OCI-LY1 (cell line): ENCODE measurements around the gene SPOCK1.

Experiments
- H2AFZ ChIP-seq: fragments of 200-600 bp; sonication (generic), shearing (Covaris generic); 2 replicates; pipeline ENCODE4 v1.6.0; 2014; ENCODE audit warnings: antibody characterized with exemption, mild to moderate bottlenecking, low read length
- H3F3A ChIP-seq: fragments of 200-600 bp; sonication (generic), shearing (Covaris generic); 2 replicates; pipeline ENCODE4 v1.6.0; 2014; ENCODE audit warnings: mild to moderate bottlenecking, antibody characterized with exemption, low read length, moderate library complexity; ENCODE audit not compliant: insufficient read depth
- H3K27ac ChIP-seq: fragments of 200-600 bp; sonication (generic); 2 replicates; pipeline ENCODE4 v1.5.1; 2014; ENCODE audit warnings: low read length, mixed run types, mild to moderate bottlenecking, low read depth; ENCODE audit not compliant: poor library complexity, severe bottlenecking
- H3K27me3 ChIP-seq: fragments of 200-600 bp; sonication (generic); 2 replicates; pipeline ENCODE4 v1.6.0; 2014; ENCODE audit warnings: antibody characterized with exemption, mild to moderate bottlenecking, low read length, moderate library complexity; ENCODE audit not compliant: insufficient read depth
- H3K36me3 ChIP-seq: fragments of 200-600 bp; sonication (generic); 2 replicates; pipeline ENCODE4 v1.6.1; 2014; ENCODE audit warnings: mild to moderate bottlenecking, antibody characterized with exemption, low read length, moderate library complexity, mixed read lengths; ENCODE audit not compliant: insufficient read depth
- H3K4me1 ChIP-seq: fragments of 200-600 bp; sonication (generic); 2 replicates; pipeline ENCODE4 v1.5.1; 2014; ENCODE audit warnings: mild to moderate bottlenecking, low read length, moderate library complexity; ENCODE audit not compliant: insufficient read depth, severe bottlenecking
- H3K4me2 ChIP-seq: fragments of 200-600 bp; sonication (generic), shearing (Covaris generic); 2 replicates; pipeline ENCODE4 v1.6.1; 2014; ENCODE audit warnings: low read length
- H3K4me3 ChIP-seq: fragments of 200-600 bp; sonication (generic); 2 replicates; pipeline ENCODE4 v1.5.1; 2014; ENCODE audit warnings: low read length, low read depth, mild to moderate bottlenecking, mixed read lengths; ENCODE audit not compliant: poor library complexity, severe bottlenecking
- H3K79me2 ChIP-seq: fragments of 200-600 bp; shearing (Covaris generic); 2 replicates; pipeline ENCODE4 v1.6.1; 2016; ENCODE audit warnings: mixed run types, low read length, mixed read lengths; ENCODE audit not compliant: insufficient read depth
- H3K9ac ChIP-seq: fragments of 200-600 bp; sonication (generic), shearing (Covaris generic); 2 replicates; pipeline ENCODE4 v1.6.1; 2014; ENCODE audit warnings: mild to moderate bottlenecking, low read length, mixed read lengths
- H3K9me2 ChIP-seq: fragments of 200-600 bp; sonication (generic), shearing (Covaris generic); 2 replicates; pipeline ENCODE4 v1.6.1; 2014; ENCODE audit warnings: low read depth, mild to moderate bottlenecking, low read length, mixed read lengths
- H3K9me3 ChIP-seq: fragments of 200-600 bp; shearing (Covaris generic); 2 replicates; pipeline ENCODE4 v1.6.1; 2014; ENCODE audit warnings: low read length, mixed read lengths
- H4K20me1 ChIP-seq: fragments of 200-600 bp; sonication (generic), shearing (Covaris generic); 2 replicates; pipeline ENCODE4 v1.6.0; 2016; ENCODE audit warnings: mild to moderate bottlenecking, low read length; ENCODE audit not compliant: insufficient read depth
- CTCF ChIP-seq: fragments of 200-600 bp; sonication (generic), shearing (Covaris generic); IDR thresholded peaks from 2 replicates; pipeline ENCODE4 v1.5.1; 2017; ENCODE audit warnings: mild to moderate bottlenecking, antibody characterized with exemption, low read length, moderate library complexity, mixed read lengths
- EZH2 ChIP-seq: fragments of 200-600 bp; sonication (generic), shearing (Covaris generic); IDR thresholded peaks from 2 replicates; pipeline ENCODE4 v1.8.0; 2017; ENCODE audit warnings: borderline replicate concordance, mixed run types, mild to moderate bottlenecking, antibody characterized with exemption, low read length, moderate library complexity, mixed read lengths

The SPOCK1 gene

GRCh38 chr5:137216976-137217598 lies 282.0 kb downstream of the SPOCK1 start:
- Histone ChIP-seq H2AFZ (no peak overlapping the region), H3K36me3 (no peaks in the 10 kb centered on the region), H4K20me1 (no peaks in the 10 kb centered on the region), H3K9me3 (no peaks in the 10 kb centered on the region), H3K27me3 (no peaks in the 10 kb centered on the region), H3K4me3 (no peak overlapping the region), H3K27ac (no peak overlapping the region), H3F3A (no peaks in the 10 kb centered on the region), H3K4me2 (no peak overlapping the region), H3K9me2 (no peaks in the 10 kb centered on the region), H3K9ac (no peak overlapping the region), H3K79me2 (no peaks in the 10 kb centered on the region), H3K4me1 (peaks cover 9% of the 10 kb centered on the region)
- TF ChIP-seq CTCF (no peak), EZH2 (no peak)

DNA sequence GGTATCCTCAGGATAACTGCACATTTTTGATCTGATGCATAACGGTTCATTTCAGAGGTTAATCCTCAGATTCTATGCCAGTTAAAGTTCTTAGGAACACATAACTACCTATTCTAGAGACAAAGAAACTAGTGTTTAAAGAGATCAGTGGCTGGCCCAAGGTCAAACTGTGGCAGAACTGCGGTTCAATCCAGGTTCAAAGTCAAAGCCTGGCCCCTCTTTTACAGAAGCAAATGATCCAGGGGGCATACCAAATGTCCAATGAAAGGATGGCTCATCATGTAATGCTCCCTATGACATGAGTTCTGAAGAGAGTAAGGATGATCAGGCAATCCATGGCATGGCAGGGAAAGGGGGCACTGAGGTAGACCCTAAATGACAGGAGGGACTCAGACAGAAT lies 283.3 kb downstream of the SPOCK1 start:
- Histone ChIP-seq H2AFZ (no peak overlapping the region), H3K4me2 (no peak overlapping the region), H3K27me3 (no peaks in the 10 kb centered on the region), H3K9me3 (no peaks in the 10 kb centered on the region), H4K20me1 (no peaks in the 10 kb centered on the region), H3K9ac (no peak overlapping the region), H3K4me3 (no peak overlapping the region), H3K9me2 (no peaks in the 10 kb centered on the region), H3K79me2 (no peaks in the 10 kb centered on the region), H3F3A (no peaks in the 10 kb centered on the region), H3K36me3 (no peaks in the 10 kb centered on the region), H3K4me1 (peaks cover 8% of the 10 kb centered on the region), H3K27ac (no peak overlapping the region)
- TF ChIP-seq CTCF (no peak), EZH2 (no peak)

DNA sequence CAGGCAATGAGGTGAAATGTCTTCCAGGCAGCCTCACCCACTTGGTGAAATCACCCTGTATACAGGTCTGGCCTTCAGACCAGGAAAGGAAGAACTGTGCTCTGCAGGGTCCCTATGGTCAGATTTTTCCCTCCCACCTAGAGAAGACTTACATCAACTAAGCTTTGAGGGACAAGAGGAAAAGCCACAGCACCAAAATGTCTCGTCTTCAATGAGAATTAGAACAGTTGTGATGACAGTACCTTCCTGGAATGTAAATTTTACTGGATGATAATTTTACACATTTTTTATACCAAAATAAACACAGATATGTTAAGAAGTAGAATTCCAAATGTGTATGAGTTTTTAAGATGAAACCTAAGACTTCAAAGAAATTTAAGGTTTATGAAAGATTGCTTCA lies 283.9 kb downstream of the SPOCK1 start:
- Histone ChIP-seq H3K79me2 (no peaks in the 10 kb centered on the region), H3K4me1 (peaks cover 3% of the 10 kb centered on the region), H3K9me2 (no peaks in the 10 kb centered on the region), H3K4me3 (no peak overlapping the region), H4K20me1 (no peaks in the 10 kb centered on the region), H3K27ac (no peak overlapping the region), H2AFZ (no peak overlapping the region), H3K9ac (no peak overlapping the region), H3K36me3 (no peaks in the 10 kb centered on the region), H3F3A (no peaks in the 10 kb centered on the region), H3K9me3 (no peaks in the 10 kb centered on the region), H3K4me2 (no peak overlapping the region), H3K27me3 (no peaks in the 10 kb centered on the region)
- TF ChIP-seq EZH2 (no peak), CTCF (no peak)
